OCI-LY3 (cell line): ENCODE measurements around the gene NME3.

Experiments
- H2AFZ ChIP-seq: fragments of 200-600, 300-600 bp; shearing (Covaris generic); 2 replicates; pipeline ENCODE4 v1.6.0; 2014; ENCODE audit warnings: antibody characterized with exemption, low read depth, low read length
- H3K27ac ChIP-seq: fragments of 200-600, 300-600 bp; sonication (generic); 2 replicates; pipeline ENCODE4 v1.5.1; 2014; ENCODE audit warnings: mild to moderate bottlenecking, low read length, moderate library complexity, mixed read lengths
- H3K27me3 ChIP-seq: fragments of 200-600, 300-600 bp; sonication (generic); 2 replicates; pipeline ENCODE4 v1.6.1; 2014; ENCODE audit warnings: low read depth, low read length, mixed read lengths
- H3K36me3 ChIP-seq: fragments of 200-600, 300-600 bp; sonication (generic); replicated peaks from 2 replicates; pipeline ENCODE3; 2014; ENCODE audit warnings: low read depth, low read length, mixed read lengths
- H3K4me1 ChIP-seq: fragments of 300-600, 200-600 bp; sonication (generic); 2 replicates; pipeline ENCODE4 v1.6.1; 2014; ENCODE audit warnings: low read length, mixed read lengths
- H3K4me2 ChIP-seq: fragments of 200-600, 300-600 bp; sonication (generic); 2 replicates; pipeline ENCODE4 v1.6.1; 2014; ENCODE audit warnings: low read length, mixed read lengths
- H3K4me3 ChIP-seq: fragments of 300-600, 200-600 bp; sonication (generic); 2 replicates; pipeline ENCODE4 v1.5.1; 2014; ENCODE audit warnings: antibody characterized with exemption, mild to moderate bottlenecking, low read length, moderate library complexity
- H3K79me2 ChIP-seq: fragments of 300-600, 200-600 bp; shearing (Covaris generic); 2 replicates; pipeline ENCODE4 v1.6.1; 2014; ENCODE audit warnings: mild to moderate bottlenecking, low read length, mixed read lengths
- H3K9ac ChIP-seq: fragments of 300-600, 200-600 bp; shearing (Covaris generic); 2 replicates; pipeline ENCODE4 v1.6.0; 2014; ENCODE audit warnings: mild to moderate bottlenecking, low read length, moderate library complexity
- H3K9me3 ChIP-seq: fragments of 200-600, 300-600 bp; shearing (Covaris generic); 2 replicates; pipeline ENCODE4 v1.6.1; 2014; ENCODE audit warnings: low read length, mixed read lengths; ENCODE audit not compliant: insufficient read depth
- H4K20me1 ChIP-seq: fragments of 200-600, 300-600 bp; sonication (generic); 2 replicates; pipeline ENCODE4 v1.6.1; 2016; ENCODE audit warnings: low read length, mixed read lengths; ENCODE audit not compliant: insufficient read depth
- EZH2phosphoT487 ChIP-seq: fragments of 200-600 bp; shearing (Covaris generic); IDR thresholded peaks from 2 replicates; pipeline ENCODE4 v1.6.1; 2018; ENCODE audit warnings: antibody characterized with exemption, mixed run types, low read depth
- TF ChIP-seq, protein P1 (sequence below): fragments of 200-600, 300-600 bp; sonication (generic); IDR thresholded peaks from 2 replicates; pipeline ENCODE4 v1.5.1; 2014; ENCODE audit warnings: antibody characterized with exemption, low read length, low read depth

The NME3 gene

DNA sequence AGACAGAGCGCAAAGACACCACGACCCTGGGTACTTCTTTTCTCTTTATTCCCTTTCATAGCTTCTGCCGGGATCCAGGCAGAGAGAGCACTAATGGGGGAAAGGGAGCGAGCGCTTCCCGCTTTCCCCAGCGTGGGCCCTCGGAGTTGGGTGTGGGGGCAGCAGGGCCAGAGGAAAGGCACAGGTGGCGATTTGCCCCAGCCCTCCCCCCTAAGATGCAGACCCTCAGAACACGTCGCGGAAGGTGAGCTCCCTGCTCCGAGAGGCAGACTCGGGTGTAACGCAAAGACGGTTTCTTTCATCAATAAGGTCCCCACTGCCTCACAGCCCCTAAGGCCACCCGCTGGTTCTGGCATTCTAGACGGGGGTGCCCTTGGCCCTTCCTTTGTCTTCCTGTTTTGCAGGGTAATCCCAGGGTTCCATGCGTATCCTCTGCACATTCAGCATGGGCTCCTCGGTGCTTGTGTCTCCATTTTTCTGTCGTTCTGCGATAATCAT, 570 bp upstream of the NME3 start:
- peak overlapping the region; percentile 97 for H3K9ac ChIP-seq
- H4K20me1 ChIP-seq = no peaks in the 10 kb centered on the region
- no peak overlapping the region for H2AFZ ChIP-seq
- peaks cover 35% of the 10 kb centered on the region for H3K79me2 ChIP-seq
- H3K4me1 ChIP-seq = peaks cover 12% of the 10 kb centered on the region
- no peak for TF ChIP-seq EZH2phosphoT487
- TF ChIP-seq, protein P1, sequence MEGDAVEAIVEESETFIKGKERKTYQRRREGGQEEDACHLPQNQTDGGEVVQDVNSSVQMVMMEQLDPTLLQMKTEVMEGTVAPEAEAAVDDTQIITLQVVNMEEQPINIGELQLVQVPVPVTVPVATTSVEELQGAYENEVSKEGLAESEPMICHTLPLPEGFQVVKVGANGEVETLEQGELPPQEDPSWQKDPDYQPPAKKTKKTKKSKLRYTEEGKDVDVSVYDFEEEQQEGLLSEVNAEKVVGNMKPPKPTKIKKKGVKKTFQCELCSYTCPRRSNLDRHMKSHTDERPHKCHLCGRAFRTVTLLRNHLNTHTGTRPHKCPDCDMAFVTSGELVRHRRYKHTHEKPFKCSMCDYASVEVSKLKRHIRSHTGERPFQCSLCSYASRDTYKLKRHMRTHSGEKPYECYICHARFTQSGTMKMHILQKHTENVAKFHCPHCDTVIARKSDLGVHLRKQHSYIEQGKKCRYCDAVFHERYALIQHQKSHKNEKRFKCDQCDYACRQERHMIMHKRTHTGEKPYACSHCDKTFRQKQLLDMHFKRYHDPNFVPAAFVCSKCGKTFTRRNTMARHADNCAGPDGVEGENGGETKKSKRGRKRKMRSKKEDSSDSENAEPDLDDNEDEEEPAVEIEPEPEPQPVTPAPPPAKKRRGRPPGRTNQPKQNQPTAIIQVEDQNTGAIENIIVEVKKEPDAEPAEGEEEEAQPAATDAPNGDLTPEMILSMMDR = no peak
- H3K36me3 ChIP-seq = peaks cover 7% of the 10 kb centered on the region
- H3K4me2 ChIP-seq = peak overlapping the region; percentile 95
- H3K27ac ChIP-seq = peak overlapping the region; percentile 82
- peak overlapping the region; percentile 99 for H3K4me3 ChIP-seq
- no peaks in the 10 kb centered on the region for H3K27me3 ChIP-seq
- no peaks in the 10 kb centered on the region for H3K9me3 ChIP-seq

DNA sequence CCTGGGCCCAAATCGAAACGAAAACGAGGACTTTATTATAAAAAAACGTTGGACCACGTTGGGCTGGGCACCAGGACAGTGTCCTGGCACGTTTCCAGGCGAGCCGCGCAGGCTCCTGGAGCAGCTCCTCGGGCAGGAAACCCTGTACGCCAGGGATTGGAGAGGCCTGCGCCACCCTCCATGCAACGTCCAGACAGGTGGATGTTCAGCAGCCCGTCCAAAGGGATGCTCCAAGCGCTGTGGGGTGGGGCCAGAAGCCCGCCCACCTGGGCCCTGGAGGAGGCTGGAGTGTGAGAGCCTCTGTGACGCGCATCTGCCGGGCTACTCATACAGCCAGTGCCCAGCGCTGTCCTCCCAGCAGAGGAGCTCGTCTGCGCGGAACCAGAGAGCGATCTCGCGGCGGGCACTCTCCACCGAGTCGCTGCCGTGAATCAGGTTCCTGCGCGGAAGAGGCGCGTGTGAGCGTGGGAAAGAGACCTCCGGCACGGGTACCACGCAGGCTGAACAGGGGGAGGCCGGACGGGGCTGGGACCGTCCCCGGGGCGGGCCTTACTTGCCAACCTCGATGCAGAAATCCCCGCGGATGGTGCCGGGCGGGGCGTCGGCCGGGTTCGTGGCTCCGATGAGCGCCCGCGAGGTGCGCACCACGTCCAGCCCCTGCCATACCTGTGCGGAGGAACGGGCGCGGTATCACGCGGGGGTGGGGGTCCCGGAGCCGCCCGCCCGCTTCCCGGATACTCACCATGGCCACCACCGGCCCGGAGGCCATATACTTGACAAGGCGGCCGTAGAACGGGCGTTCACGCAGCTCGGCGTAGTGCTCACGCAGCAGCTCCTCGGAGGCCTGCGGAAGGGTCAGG, 785 bp downstream of the NME3 start:
- H3K9ac ChIP-seq = peak overlapping the region; percentile 97
- TF ChIP-seq, protein P1 = no peak
- no peak for TF ChIP-seq EZH2phosphoT487
- H3K27me3 ChIP-seq = no peaks in the 10 kb centered on the region
- H4K20me1 ChIP-seq = no peaks in the 10 kb centered on the region
- peaks cover 12% of the 10 kb centered on the region for H3K4me1 ChIP-seq
- H3K27ac ChIP-seq = peak overlapping the region; percentile 82; the same call in 1 of the 2 replicates
- H2AFZ ChIP-seq = no peak overlapping the region
- peak overlapping the region; percentile 95 for H3K4me2 ChIP-seq
- H3K9me3 ChIP-seq = no peaks in the 10 kb centered on the region
- peaks cover 35% of the 10 kb centered on the region for H3K79me2 ChIP-seq
- peaks cover 7% of the 10 kb centered on the region for H3K36me3 ChIP-seq
- H3K4me3 ChIP-seq = peak overlapping the region; percentile 99

DNA sequence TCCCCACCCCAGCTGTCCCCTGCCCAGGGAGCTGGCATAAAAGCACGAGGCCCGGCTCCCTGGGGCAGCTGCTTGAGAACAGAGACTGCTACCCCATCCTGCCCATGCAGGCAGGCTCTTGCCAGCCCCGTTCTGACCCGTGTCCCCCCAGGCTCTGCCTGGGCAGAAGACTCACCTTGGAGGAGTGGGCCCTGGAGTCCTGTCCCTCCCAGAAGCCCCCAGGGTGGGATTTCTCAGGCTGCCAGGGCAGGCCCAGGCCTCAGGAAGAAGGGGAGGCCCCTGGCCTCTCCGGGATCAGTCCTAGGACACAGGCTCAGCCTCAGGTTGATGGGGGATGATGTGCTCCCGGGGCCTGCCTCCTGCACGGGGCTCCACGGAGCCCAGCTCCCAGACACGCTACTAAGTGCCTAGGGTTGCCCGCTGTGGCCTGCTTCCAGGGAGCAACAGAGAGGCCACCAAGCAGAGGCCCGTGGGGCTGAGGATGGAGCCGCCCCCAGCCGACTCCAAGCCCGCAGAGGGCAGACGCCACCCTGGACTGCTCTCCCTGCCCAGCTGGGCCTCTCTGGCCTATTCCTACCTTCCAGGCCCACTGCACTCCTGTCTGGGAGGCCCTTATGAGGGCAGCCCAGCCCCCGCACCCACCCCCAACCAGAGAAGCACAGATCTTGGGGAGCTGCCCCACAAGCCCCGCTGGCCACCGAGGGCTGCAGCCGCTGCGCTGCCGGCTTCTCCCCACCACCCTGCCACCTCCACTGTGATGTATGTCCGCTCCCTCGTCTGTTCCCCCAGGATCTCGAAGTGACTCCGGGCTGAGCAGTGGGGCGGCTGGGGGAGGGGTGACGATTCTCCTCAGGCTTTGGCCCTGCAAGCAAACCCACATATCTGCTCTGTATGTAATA, 1.7 kb downstream of the NME3 start:
- no peak for TF ChIP-seq EZH2phosphoT487
- TF ChIP-seq, protein P1 = no peak
- H3K4me3 ChIP-seq = peak overlapping the region; percentile 99; the same call in 1 of the 2 replicates
- peaks cover 9% of the 10 kb centered on the region for H3K36me3 ChIP-seq
- no peak overlapping the region for H2AFZ ChIP-seq
- H3K4me1 ChIP-seq = peaks cover 11% of the 10 kb centered on the region
- H4K20me1 ChIP-seq = no peaks in the 10 kb centered on the region
- H3K79me2 ChIP-seq = peaks cover 26% of the 10 kb centered on the region
- no peak overlapping the region for H3K9ac ChIP-seq
- no peaks in the 10 kb centered on the region for H3K9me3 ChIP-seq
- H3K27me3 ChIP-seq = no peaks in the 10 kb centered on the region
- no peak overlapping the region for H3K27ac ChIP-seq
- H3K4me2 ChIP-seq = no peak overlapping the region
